ENCODE data around the gene ITGB3.

GRCh38 chr17:47287639-47288038 lies 34.0 kb downstream of the ITGB3 start:
- TF ChIP-seq POLR2AphosphoS5 (IDR thresholded peaks at IDR 0.05) (no peak), POLR2A (IDR thresholded peaks at IDR 0.05) (no peak), CTCF (IDR thresholded peaks at IDR 0.05) (no peak), EP300 (IDR thresholded peaks at IDR 0.05) (no peak)

Data from gastroesophageal sphincter (tissue), 3 donors.